Myocyte (in vitro differentiated cells): ENCODE data around the gene TNFRSF12A. TPM values are rescaled to one million over a fixed set of nuclear protein-coding genes. Genes with fewer than 3 reads are reported as not detected.

Source experiments
- DNase-seq: peaks from one replicate; pipeline ENCODE4 v3.0.0-alpha.2; 2012; ENCODE audit warnings: low read depth
- total RNA-seq: library from RNA; depleted of rRNA; stranded (reverse); fragments of >200 nt; gene quantifications from 2 replicates; pipeline ENCODE4 v1.2.3, GENCODE V29; 2014

The TNFRSF12A gene
- total RNA-seq, 1 donor from 2014 or later, result 217 TPM

DNA sequence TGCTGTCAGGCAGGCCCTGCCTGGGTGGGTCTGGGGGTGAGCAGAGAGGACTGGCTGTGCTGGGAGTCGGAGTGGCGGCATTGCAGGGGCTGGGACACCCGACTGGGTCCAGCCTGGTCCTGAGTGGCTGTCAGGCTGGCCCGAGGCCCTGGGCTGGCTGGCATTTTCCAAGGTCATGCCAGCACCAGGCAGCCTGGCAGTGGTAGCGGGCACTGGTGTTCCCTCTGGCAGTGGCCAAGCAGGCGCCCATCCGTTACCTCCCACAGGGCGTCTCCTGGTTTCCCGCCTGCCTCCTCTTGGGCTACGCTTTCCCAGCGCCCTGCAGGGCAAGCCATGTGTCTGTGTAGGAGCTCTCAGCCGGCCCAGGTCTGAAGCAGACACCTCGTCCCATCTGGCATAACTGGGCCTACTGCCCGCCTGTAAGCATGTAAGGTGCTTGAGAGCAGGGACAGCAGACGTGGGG lies 34.2 kb upstream of the TNFRSF12A start:
- peak; percentile 52 for DNase-seq

DNA sequence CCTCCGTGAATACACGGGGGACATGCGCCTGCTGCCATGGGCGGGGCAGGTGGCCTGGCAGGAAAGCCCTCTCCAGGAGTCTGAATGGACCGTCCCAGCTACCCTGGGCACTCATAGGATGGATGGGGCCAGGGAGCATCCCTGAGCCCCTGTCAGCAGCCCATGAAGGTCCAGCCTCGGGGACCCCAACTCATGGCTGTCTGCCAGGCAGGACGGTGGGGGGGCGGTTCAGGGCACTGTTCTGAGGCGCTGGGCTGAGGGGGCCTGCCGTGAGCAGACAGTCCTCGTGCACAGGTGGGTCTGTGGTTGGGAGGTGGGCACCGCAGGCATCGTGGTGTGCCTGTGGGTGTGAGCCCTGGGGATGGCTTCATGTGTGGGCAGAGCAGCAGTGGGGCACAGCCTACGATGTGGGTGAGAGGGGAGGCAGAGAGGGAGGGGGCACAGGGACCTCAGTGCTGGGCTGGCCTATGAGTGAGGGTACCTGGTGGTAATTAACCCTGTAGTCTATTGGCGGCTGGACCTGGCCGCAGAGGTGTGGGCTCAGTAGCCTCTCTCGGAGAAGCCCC lies 33.5 kb upstream of the TNFRSF12A start:
- DNase-seq, result no peak

DNA sequence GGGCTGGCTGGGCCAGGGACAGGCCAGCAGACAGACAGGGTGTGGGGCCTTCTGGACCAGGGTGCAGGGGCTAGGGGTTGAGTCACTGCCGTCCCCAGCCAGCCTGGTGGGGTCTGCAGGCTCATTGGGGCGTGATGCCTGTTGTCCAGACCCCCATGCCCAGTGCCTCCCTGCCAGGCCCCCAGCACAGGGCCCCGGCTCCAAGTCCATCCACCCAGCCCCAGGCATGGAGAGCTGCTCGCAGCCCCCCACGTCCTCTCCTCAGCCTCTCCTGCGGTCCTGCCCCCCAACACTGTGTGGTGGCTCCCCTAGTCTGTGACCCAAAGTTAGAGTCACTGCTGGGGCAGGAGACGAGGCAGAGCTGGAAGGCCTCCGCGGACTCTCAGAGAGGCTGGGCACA lies 32.9 kb upstream of the TNFRSF12A start:
- no peak for DNase-seq

DNA sequence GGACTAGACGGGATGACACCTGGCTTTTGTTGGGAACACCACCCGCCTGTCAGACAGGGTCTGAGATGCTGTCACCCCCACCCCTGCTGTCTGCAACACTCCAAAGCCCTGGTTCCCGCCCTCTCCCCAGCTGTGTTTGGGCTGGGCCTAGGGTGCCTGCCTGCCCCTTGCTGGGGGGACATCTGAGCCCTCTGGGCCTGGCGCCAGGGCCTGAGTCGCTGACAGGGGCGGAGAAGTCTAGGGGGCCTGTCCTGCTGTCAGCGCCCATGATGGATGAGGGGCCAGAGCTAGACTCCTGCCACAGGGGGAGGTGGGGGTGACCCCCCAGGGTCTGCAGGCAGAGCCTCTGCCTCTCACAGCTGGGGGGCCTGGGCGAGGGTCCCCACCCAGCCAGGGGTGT lies 32.3 kb upstream of the TNFRSF12A start:
- DNase-seq, result peak; percentile 77

DNA sequence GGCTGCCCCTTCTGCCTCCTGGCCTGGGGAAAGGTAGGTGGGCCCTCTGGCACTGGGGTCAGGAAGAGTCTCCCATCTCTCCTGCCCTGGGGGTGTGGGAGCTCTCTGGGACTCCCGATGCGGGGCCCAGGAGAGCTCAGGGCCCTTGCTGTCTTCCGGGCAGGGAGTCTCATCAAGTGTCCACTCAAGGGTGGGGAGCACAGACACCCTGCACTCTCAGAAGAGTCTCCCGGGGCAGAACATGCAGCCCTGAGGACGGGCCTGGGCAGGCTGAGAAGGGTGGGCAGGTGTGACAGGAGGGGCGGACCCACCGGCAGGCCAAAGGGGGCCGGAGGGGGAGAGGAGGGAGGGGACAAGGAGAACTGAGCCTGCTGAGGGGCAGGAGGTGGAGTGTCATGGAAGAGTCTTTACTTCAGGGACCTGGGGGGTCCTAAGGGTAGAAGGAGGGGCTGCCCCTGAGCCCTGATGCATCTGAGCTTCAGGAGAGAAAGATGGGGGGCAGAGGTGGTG lies 31.5 kb upstream of the TNFRSF12A start:
- no peak for DNase-seq

DNA sequence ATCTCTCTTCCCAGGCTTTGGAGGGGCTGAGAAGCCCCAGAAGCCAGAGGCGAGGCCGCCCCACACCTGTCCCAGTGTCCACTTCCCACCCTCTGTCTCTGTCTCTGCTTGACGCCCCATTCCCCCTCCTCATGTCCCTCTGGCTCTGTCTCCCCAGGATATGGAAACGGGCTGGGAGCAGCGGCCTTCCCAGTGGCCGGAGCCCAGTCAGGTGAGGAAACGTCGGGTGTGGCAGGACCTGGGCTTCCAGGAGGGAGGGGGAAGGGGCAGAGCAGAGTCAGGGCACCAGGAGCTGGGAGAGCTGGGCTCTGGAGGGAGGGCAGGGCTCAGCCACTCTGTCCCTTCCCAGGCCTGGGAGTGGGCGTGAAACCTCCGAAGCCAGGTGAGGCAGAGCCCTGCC lies 29.3 kb upstream of the TNFRSF12A start:
- no peak for DNase-seq

DNA sequence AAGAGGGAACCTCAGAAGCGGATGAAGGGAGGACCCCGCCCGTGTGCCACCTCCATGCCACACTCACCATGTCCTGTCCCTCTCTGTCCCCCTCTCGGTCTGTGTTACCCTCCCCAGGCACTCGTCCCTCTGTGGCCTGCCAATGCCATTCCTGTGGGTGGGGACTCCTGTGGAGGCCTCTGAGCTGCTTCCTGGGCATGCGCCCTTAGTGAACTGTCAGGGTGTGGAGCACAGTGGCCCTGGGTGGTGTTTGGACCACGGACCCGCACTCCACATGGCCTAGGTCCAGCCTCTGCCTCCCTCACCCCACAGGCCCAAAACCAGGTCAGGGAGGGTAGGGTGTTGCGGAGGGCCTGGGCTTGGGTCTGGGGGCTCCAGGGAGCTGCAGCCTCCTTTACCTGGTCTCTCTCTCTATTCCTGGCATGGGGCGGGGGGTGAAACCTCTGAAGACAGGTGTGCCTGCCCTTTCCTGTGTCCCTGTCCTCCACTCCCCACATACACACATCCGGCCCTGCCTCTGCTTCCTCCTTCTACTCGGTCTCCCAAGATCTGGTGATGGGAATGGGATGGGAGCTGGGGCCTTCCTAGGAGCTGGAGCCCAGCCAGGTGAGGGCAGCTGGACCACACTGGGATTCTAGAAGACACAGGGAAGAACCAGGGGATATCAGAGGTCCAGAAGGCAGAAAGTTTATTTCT lies 28.5 kb upstream of the TNFRSF12A start:
- peak; percentile 37 for DNase-seq

DNA sequence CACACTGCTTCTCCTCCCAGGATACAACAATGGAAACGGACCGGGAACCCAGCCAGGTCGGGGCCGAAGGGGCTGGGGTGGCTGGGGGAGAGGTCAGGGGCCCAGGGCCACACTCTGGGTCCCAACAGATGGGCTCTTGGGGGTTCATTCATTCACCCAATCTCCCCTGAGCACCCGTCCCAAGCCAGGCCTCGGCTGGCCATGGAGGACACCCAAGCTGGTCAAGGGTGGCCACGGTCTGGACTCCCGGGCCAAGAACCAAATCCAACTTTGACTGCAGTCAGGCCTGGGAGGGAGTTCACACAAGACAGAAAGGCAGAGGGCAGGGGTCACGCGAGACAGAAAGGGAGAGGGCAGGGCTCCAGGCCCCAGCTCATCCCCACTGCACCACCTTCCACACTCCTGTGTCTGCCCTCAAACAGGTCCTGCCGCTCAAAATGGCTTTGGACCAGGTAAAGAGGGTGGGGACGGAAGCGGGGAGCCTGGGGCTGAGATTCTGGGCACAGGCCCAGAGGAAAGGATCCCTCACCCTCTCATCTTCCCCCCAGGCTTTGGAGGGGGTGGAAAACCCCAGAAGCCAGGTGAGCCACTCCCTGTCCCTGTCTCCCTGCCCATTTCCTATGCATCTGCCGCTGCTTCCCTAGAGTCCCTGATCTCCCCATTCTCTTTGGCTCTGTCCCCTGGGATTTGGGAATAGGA lies 27.6 kb upstream of the TNFRSF12A start:
- DNase-seq, result no peak

DNA sequence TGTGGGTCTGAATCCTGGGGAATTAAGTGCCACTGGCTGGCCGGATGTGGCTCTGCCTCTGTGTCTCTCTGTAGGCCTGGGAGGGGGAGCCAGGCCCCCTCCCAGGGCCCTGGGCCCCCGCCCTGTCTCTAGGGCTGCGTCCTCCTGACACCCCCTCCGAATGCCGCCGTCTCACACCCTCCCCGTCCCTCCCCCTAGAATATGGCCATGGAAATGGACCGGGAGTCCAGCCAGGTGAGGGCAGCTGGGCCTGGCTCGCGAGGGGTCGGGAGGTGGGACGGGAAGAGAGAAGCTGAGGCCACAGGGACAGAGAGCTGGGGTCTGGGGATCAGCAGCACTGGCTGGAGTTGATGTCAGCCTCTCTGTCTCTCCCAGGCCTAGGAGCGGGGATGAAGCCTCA lies 23.9 kb upstream of the TNFRSF12A start:
- DNase-seq, result no peak

DNA sequence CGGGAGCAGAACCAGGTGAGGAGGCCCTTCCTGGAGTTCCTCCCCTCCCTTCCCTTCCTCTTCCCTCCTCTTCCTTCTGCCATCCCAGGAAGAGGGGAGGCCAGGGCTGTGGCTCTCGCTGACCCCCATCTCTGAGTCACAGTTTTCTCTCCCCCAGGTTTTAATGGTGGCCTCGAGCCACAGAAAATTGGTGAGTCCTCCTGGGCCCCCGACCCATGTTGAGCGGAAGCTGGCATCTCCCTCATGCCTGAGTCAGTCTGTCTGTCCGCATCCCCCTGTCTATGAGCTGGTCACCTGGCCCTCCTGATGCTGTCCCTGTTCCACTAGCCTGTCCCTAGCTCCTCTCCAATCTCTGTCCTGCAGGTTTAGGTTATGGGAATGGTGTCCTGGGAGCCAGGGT lies 20.2 kb upstream of the TNFRSF12A start:
- DNase-seq, result no peak

DNA sequence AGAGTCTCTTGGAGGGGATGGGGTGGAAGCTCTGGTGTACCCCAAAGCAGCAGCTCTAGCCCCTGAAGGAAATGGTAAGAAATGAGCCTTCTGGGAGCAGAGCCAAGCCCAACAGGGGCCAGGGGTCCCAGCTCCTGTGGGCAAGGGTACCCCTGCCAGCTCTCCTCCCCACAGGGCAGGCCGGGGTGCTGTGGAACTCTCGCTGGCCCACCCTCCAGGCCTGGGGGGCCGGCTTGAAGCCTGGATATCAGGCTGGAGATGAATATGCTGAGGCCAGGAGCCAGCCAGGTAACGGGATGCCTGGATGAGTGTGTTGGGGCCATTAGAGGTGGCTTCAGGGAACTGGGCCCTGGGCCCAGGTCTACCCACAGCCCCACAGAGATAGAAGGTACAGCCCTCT lies 19.6 kb upstream of the TNFRSF12A start:
- no peak for DNase-seq

DNA sequence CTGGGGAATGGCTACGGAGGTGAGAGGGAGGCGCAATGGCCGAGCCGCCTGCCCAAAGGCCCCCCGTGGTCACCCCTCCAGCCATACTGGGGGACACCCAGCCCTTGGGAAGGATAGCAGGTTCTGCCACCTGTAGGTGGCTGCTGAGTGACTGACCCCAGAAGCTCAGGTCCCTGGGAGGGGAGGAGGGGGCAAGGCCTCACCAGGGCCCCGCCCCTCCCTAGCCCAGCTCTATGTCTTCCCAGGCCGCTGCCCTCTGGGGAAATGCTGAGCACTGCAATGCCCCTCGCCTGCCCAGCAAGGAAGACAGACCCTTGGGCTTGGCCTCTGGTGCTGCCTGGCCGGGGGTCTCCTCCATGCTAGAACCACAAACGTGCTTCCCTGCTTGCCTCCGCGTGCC lies 18.9 kb upstream of the TNFRSF12A start:
- DNase-seq, result no peak

DNA sequence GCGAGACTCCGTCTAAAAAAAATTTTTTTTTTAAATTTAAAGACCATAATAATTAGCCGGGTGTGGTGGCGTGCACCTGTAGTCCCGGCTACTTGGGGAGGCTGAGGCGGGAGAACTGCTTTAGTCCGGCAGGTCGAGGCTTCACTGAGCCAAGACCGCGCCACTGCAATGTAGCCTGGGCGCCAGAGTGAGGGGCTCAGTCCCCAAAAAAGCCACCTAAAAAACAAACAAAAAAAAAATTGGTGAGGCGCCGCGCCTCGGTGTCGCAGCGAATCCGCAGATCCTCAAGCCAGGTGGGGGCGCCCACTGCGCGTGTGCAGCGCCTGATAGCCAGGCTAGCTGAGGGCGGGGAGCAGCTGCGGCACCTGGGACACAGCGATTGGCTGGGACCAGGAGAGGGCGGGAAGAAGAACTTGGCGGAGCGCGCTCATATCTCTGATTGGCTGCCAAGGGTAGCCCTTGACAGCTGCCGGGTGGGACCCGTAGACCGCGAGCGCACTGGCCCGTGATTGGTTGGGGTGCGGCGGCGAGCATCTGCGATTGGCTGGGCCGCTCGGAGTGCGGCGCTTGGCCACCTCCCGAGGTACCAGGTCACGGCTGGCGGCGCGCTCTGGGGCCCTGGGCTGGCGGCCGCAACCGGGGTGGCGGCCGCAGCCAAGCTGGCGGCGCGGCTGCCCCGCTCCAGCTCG lies 16.4 kb upstream of the TNFRSF12A start:
- peak; percentile 99 for DNase-seq

DNA sequence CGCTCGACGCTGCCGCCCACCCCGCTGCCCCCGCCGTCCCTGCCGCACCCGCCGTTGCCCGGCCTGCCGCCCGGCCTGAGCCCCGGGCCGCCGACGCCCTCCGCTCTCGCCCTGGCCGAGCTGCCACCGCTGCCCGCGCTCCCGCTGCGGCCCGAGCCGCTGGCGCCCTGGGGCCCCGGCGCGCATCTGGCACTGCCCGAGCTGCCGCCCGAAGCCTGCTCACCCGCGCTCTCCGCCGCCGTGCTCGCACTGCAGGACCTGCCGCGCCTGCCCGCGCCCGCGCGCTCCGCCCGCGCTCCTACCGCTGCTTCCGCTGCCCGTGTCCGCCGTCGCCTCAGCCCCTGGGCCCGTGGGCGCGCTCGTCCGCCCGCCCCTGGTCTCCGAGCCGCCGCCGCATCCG lies 15.8 kb upstream of the TNFRSF12A start:
- no peak for DNase-seq

DNA sequence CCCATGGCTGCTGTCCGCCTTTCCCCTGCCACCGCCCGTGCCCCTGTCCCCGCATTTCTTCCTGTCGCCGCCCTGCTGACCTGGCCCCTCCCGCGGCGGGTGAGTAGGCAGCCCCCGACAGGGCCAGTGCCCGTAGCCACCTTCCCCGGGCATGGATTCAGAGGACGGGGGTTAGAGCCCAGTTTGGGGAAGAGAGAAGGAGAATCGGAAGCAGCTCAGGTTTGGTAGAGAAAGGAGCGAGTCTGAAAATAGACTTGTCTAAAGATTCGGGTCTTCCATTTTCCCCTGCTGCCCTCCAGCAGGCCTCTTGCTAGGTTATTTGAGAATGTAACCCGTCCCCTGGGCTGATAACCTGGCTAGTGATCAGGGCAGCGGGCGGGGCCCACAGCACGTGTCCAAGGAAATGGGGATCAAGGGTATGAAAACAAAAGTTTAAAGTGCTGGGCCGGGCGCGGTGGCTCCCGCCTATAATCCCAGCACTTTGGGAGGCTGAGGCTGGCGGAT lies 15.3 kb upstream of the TNFRSF12A start:
- DNase-seq, result no peak

DNA sequence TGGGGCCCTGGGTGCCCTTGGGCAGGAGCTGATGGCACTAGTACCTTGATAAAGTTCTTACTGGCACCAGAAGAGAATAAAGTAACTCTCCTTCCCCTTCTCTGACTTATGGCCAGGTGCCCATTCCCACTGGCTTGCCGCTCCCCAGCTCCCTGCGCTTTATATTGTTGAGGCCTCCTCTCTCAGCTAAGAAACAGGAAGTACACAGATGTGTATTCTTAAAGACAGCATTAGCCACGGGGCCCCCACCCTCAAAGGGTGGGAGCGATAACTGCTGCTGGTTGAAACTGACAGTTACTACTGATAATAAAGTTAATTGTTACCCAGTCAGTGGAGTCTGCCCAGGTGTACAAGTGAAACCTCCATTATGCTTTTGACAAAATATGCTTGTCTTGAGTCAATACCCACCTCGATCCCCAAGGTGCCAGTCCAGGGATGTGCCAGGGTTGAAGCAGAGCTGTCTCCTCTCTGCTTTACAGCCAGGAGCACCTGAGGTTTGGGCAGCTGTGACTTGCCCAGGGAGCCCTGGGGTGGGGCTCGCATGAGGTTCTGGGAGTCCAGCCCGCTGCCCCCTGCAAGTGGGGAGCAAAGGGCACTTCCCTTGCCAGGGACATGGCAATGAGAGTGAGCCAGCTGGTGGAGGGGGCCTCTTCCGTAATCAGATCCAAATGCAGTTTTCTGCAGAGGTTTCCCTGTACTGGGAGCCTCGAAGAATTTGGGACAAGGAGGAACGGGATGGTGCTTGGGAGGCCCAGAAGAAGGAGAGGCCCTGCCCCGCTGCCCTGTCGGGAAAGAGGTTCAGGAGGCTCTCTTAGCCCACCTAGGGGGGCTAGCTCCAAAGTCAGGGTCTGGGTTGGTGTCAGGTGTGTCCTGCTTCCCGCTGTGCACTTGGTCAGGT lies 12.9 kb upstream of the TNFRSF12A start:
- no peak for DNase-seq

DNA sequence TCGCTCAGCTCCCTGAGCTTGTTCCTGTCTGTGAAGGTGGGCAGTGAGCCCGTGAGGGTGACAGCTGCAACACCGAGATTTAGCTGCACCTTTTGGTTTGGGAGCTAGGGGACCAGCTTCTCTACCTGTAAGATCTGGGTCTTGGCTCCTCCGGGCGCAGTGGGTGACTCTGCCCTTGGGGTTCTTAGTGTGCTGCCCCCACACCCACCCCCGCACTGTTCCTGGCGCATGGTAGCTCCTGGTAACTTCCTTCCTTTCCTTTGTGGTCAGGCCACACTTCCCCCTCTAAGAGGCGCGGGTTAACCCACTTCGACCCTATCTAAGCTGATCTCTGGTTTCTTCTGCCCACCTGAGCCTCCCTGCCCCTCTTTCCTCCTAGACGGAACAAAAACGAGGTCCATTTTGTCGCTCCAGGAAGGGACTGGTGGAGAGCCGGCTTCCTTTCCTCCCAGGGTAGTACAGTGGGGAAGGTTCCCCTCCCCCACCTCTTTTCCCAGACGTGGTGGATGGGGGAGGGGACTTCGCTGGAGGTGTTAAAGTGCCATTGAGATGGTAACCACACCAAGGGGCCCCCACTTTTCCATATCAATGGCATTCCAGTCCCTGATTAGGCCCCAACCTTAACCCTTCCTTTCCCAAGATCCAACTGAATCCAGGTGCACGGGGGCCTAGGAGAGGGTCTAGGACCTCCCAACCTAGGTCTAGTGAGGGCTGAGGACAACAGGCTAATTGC lies 12.0 kb upstream of the TNFRSF12A start:
- no peak for DNase-seq

DNA sequence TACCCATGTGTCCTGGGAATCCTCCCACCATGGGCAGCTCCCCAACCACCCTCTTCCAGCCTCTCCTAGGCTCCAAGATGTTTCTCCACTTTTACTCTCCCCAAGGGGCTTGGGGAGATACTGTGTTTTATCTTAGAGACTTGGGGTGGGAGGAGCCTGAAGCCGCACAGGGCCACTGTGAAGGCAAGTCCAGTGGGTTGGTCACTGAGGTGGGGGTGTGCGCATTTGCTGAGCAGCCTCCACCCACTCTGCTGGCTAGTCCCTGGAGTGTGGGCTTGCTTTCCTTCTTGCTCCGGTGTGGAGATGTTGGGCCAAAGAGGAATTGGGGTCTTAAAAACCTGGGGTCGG lies 11.5 kb upstream of the TNFRSF12A start:
- no peak for DNase-seq

DNA sequence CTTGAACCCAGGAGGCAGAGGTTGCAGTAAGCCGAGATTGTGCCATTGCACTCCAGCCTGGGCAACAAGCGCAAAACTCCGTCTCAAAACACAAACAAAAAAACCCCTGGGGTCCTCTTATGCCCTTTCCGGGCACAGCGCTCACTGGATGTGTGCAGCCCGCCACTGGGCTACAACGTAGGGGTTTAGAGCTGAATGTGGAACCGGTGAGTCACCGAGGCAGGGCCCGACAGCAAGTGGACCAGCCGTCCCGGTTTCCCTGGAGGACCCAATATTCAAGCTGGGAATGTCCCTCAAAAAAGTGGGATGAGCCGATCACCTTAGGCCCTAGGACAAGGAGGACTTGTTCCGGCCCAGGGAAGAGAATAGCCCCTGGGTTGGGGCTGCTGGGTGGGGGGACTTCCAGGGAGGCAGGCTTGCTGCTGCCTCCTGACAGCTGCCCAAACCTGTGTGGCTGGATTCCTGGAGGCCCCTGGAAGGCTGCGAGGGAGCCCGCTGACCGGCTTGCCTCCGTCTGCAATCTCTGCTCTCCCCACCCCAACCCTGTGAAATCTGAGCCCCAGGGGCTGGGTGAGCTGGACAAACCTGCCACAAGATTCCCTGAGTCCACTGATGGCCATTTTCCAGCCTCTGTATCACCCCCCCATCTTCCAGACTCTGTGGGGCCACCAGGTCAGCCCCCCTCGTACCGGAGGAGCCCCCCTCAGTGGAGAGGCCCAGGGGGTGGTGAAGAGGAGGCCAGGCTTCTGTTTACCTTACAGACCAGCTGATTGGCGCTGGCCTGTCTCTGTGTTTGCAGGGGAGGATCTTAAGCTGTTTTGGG lies 10.4 kb upstream of the TNFRSF12A start:
- no peak for DNase-seq
